H9 (cell line): ENCODE results near the gene HAUS7. TPM values are rescaled to one million over a fixed set of nuclear protein-coding genes. Genes with fewer than 3 reads are reported as not detected.

Source experiments
- DNase-seq: peaks from one replicate; pipeline ENCODE4 v3.0.0-alpha.2; 2017
- H2AFZ ChIP-seq: one replicate; pipeline ENCODE4 v1.6.1; 2013; ENCODE audit warnings: mild to moderate bottlenecking, low read length, control low read depth, moderate library complexity
- H2AK5ac ChIP-seq: 2 replicates; pipeline ENCODE4 v1.6.1; 2013; ENCODE audit warnings: low read length, control low read depth, mixed read lengths; ENCODE audit not compliant: insufficient read length
- H2BK120ac ChIP-seq: one replicate; pipeline ENCODE4 v1.6.1; 2013; ENCODE audit warnings: low read depth, mild to moderate bottlenecking, low read length, control low read depth, inconsistent platforms; ENCODE audit not compliant: poor library complexity, severe bottlenecking
- H2BK12ac ChIP-seq: 2 replicates; pipeline ENCODE4 v1.6.1; 2013; ENCODE audit warnings: low read length, control low read depth, mixed read lengths, low read depth; ENCODE audit not compliant: insufficient read length
- H2BK15ac ChIP-seq: 2 replicates; pipeline ENCODE4 v1.6.1; 2013; ENCODE audit warnings: low read depth, low read length, control low read depth
- H2BK20ac ChIP-seq: one replicate; pipeline ENCODE4 v1.6.1; 2013; ENCODE audit warnings: low read depth, mild to moderate bottlenecking, low read length, control low read depth, inconsistent platforms; ENCODE audit not compliant: poor library complexity, severe bottlenecking
- H2BK5ac ChIP-seq: 2 replicates; pipeline ENCODE4 v1.6.1; 2013; ENCODE audit warnings: low read length, control low read depth, mixed read lengths; ENCODE audit not compliant: insufficient read length
- H3K14ac ChIP-seq: 2 replicates; pipeline ENCODE4 v1.6.1; 2013; ENCODE audit warnings: low read length, control low read depth; ENCODE audit not compliant: insufficient read depth
- H3K18ac ChIP-seq: 2 replicates; pipeline ENCODE4 v1.6.1; 2013; ENCODE audit warnings: low read depth, mild to moderate bottlenecking, mixed read lengths, low read length, control low read depth; ENCODE audit not compliant: insufficient read length
- H3K23ac ChIP-seq: 2 replicates; pipeline ENCODE4 v1.6.1; 2013; ENCODE audit warnings: low read length, control low read depth, mixed read lengths, low read depth; ENCODE audit not compliant: insufficient read length
- H3K23me2 ChIP-seq: 2 replicates; pipeline ENCODE4 v1.6.1; 2013; ENCODE audit warnings: low read depth, mild to moderate bottlenecking, mixed read lengths, low read length, control low read depth; ENCODE audit not compliant: insufficient read length, poor library complexity, severe bottlenecking
- H3K27ac ChIP-seq: 2 replicates; pipeline ENCODE4 v1.5.1; 2013; ENCODE audit warnings: low read length, control low read depth, mixed read lengths, low read depth; ENCODE audit not compliant: insufficient read length
- H3K27me3 ChIP-seq: 2 replicates; pipeline ENCODE4 v1.6.1; 2013; ENCODE audit warnings: low read length, control low read depth, inconsistent platforms; ENCODE audit not compliant: insufficient read depth
- H3K4ac ChIP-seq: 2 replicates; pipeline ENCODE4 v1.6.1; 2013; ENCODE audit warnings: low read depth, mild to moderate bottlenecking, control low read depth, inconsistent platforms, low read length, moderate library complexity
- H3K4me1 ChIP-seq: 2 replicates; pipeline ENCODE4 v1.6.1; 2013; ENCODE audit warnings: low read length, control low read depth, inconsistent platforms; ENCODE audit not compliant: insufficient read depth
- H3K4me2 ChIP-seq: 2 replicates; pipeline ENCODE4 v1.6.1; 2013; ENCODE audit warnings: low read length, control low read depth, mixed read lengths; ENCODE audit not compliant: insufficient read length, insufficient read depth
- H3K56ac ChIP-seq: 2 replicates; pipeline ENCODE4 v1.6.1; 2013; ENCODE audit warnings: low read depth, mild to moderate bottlenecking, mixed read lengths, low read length, control low read depth; ENCODE audit not compliant: insufficient read length
- H3K79me1 ChIP-seq: 2 replicates; pipeline ENCODE4 v1.6.1; 2013; ENCODE audit warnings: low read depth, mild to moderate bottlenecking, moderate library complexity, low read length, control low read depth, inconsistent platforms; ENCODE audit not compliant: insufficient read depth, poor library complexity, severe bottlenecking
- H3K79me2 ChIP-seq: 2 replicates; pipeline ENCODE4 v1.6.1; 2013; ENCODE audit warnings: low read length, control low read depth, inconsistent platforms; ENCODE audit not compliant: insufficient read depth
- H3K9ac ChIP-seq: 2 replicates; pipeline ENCODE4 v1.6.1; 2013; ENCODE audit warnings: low read length, control low read depth, mixed read lengths; ENCODE audit not compliant: insufficient read length; ENCODE audit errors: extremely low read depth
- H3K9me3 ChIP-seq: one replicate; pipeline ENCODE4 v1.6.1; 2013; ENCODE audit warnings: low read depth, low read length, inconsistent platforms; ENCODE audit not compliant: control insufficient read depth
- H3T11ph ChIP-seq: one replicate; pipeline ENCODE4 v1.6.1; 2013; ENCODE audit warnings: mild to moderate bottlenecking, low read length, control low read depth, inconsistent platforms
- H4K20me1 ChIP-seq: one replicate; pipeline ENCODE4 v1.6.1; 2013; ENCODE audit not compliant: control insufficient read depth, insufficient read length, insufficient read depth
- H4K5ac ChIP-seq: 2 replicates; pipeline ENCODE4 v1.6.1; 2013; ENCODE audit warnings: low read depth, mild to moderate bottlenecking, mixed read lengths, low read length, control low read depth; ENCODE audit not compliant: insufficient read length
- H4K8ac ChIP-seq: replicated peaks from 2 replicates; pipeline ENCODE4 v1.6.1; 2013; ENCODE audit warnings: low read length, control low read depth, mixed read lengths, low read depth; ENCODE audit not compliant: insufficient read length
- H4K91ac ChIP-seq: 2 replicates; pipeline ENCODE4 v1.6.1; 2013; ENCODE audit warnings: low read depth, mild to moderate bottlenecking, moderate library complexity, mixed read lengths, low read length, control low read depth; ENCODE audit not compliant: insufficient read length
- H3K27ac Mint-ChIP-seq, 3 experiments: 2 replicates in 2 of 3; 3 replicates in 1 of 3; pipeline ENCODE4 v1.8.0; 2020 to 2021; ENCODE audit warnings: mixed read lengths in 3 of 3, mild to moderate bottlenecking in 1 of 3, moderate library complexity in 1 of 3
- H3K27me3 Mint-ChIP-seq: 2 replicates; pipeline ENCODE4 v1.8.0; 2021; ENCODE audit warnings: low read depth, mild to moderate bottlenecking, moderate library complexity, mixed read lengths
- H3K36me3 Mint-ChIP-seq, 3 experiments: 2 replicates in 2 of 3; 3 replicates in 1 of 3; pipeline ENCODE4 v1.8.0; 2020 to 2021; ENCODE audit warnings: low read depth in 3 of 3, mixed read lengths in 3 of 3; ENCODE audit not compliant: insufficient read depth in 1 of 3
- H3K4me1 Mint-ChIP-seq, 2 experiments: 2 replicates each; pipeline ENCODE4 v1.8.0; 2020; ENCODE audit warnings: mixed read lengths in 2 of 2
- H3K4me3 Mint-ChIP-seq, 2 experiments: 2 replicates in 1 of 2; 3 replicates in 1 of 2; pipeline ENCODE4 v1.8.0; 2020 to 2021; ENCODE audit warnings: mild to moderate bottlenecking in 2 of 2, mixed read lengths in 2 of 2, moderate library complexity in 1 of 2
- H3K9me3 Mint-ChIP-seq, 2 experiments: 2 replicates in 1 of 2; 3 replicates in 1 of 2; pipeline ENCODE4 v1.8.0; 2020; ENCODE audit warnings: mild to moderate bottlenecking in 2 of 2, mixed read lengths in 2 of 2, moderate library complexity in 1 of 2
- WGBS: extraction: QIAGEN DNeasy Blood & Tissue Kit; methylation state at CpG from one replicate; pipeline ENCODE4 v1.1.7; 2013; ENCODE audit warnings: missing lambda C conversion rate, low lambda C conversion rate, mixed read lengths; ENCODE audit not compliant: insufficient read length; ENCODE audit errors: extremely low coverage; 5-methylcytosine and 5-hydroxymethylcytosine counted together
- total RNA-seq: library from RNA; stranded (reverse); gene quantifications from 2 replicates; pipeline ENCODE4 v1.2.1, GENCODE V29; 2021
- TF ChIP-seq, protein P1 (sequence below): fragments of 200-600 bp; sonication (generic); conservative IDR thresholded peaks from 3 replicates; pipeline ENCODE4 v1.8.0; 2021; ENCODE audit warnings: antibody characterized with exemption, mild to moderate bottlenecking

The HAUS7 gene
- total RNA-seq, 1 experiment from 2014 or later = 45.3 TPM

DNA sequence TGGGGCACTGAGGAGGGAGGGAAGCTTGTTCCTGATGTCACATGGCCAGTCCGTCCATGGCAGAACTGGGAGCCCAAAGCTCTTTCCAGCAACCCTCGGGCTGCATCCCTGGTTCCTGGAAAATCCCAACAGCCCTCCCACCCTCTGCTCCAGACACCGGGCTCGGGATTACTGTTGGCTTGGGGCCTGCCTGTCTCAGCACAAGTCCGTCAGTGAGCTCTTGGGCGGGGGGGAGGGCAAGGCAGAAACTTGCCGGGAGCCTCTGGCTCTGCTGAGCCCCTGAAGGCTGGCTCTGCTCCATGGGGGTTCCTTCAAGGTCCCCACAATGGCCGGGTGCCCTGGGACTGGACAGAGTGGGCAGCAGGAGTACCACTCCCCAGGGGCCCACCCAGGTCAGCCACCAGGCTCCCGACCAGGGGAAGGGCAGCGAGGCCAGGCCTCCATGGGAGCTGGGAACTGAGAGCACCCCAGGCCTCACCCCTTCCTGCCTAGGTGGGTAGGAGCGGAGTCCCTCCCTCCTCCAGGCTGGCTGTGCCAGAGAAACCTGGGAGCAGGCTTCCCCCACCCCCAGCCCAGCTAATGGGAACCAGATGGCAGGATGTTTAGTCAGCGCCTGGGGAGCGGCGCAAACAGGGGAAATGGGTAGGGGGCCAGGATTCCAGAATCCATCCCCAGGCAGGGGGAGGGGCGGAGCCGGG is 6.4 kb upstream of the HAUS7 start:
- Mint-ChIP-seq H3K4me1 (peaks cover 2% of the 10 kb centered on the region in 2 experiments; a peak in 3 of 4 replicates), H3K36me3 (peaks cover 0 to 5% (median 3%) of the 10 kb centered on the region in 3 experiments; a peak in 3 of 7 replicates), H3K9me3 (peaks cover 35 to 57% of the 10 kb centered on the region in 2 experiments), H3K27ac (no peak overlapping the region), H3K27me3 (peaks cover 34% of the 10 kb centered on the region), H3K4me3 (no peak overlapping the region)
- no peak overlapping the region for H3K4ac ChIP-seq
- no peaks in the 10 kb centered on the region for H3K79me1 ChIP-seq
- no peaks in the 10 kb centered on the region for H3K23me2 ChIP-seq
- no peak overlapping the region for H2BK15ac ChIP-seq
- no peak overlapping the region for H2BK5ac ChIP-seq
- H3K18ac ChIP-seq = no peak overlapping the region
- peaks cover 3% of the 10 kb centered on the region for H3K27me3 ChIP-seq
- no CpG with 5 or more reads among the region's 16 CpGs for WGBS
- no peak overlapping the region for H4K8ac ChIP-seq
- H2BK20ac ChIP-seq = no peak overlapping the region
- no peak overlapping the region for H3K27ac ChIP-seq
- H3K4me2 ChIP-seq = no peak overlapping the region
- no peaks in the 10 kb centered on the region for H3K79me2 ChIP-seq
- no peak overlapping the region for H3K23ac ChIP-seq
- H3K9ac ChIP-seq = no peak overlapping the region
- no peak overlapping the region for H4K91ac ChIP-seq
- DNase-seq = peak; percentile 49
- H3K56ac ChIP-seq = no peak overlapping the region
- no peak overlapping the region for H4K5ac ChIP-seq
- H4K20me1 ChIP-seq = no peaks in the 10 kb centered on the region
- H2BK12ac ChIP-seq = no peak overlapping the region
- H3K4me1 ChIP-seq = no peaks in the 10 kb centered on the region; the same call in 1 of the 2 replicates
- no peak overlapping the region for H2BK120ac ChIP-seq
- no peak overlapping the region for H3T11ph ChIP-seq
- H2AFZ ChIP-seq = no peak overlapping the region
- H2AK5ac ChIP-seq = no peak overlapping the region
- TF ChIP-seq, protein P1, sequence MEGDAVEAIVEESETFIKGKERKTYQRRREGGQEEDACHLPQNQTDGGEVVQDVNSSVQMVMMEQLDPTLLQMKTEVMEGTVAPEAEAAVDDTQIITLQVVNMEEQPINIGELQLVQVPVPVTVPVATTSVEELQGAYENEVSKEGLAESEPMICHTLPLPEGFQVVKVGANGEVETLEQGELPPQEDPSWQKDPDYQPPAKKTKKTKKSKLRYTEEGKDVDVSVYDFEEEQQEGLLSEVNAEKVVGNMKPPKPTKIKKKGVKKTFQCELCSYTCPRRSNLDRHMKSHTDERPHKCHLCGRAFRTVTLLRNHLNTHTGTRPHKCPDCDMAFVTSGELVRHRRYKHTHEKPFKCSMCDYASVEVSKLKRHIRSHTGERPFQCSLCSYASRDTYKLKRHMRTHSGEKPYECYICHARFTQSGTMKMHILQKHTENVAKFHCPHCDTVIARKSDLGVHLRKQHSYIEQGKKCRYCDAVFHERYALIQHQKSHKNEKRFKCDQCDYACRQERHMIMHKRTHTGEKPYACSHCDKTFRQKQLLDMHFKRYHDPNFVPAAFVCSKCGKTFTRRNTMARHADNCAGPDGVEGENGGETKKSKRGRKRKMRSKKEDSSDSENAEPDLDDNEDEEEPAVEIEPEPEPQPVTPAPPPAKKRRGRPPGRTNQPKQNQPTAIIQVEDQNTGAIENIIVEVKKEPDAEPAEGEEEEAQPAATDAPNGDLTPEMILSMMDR = no peak
- peaks cover 21% of the 10 kb centered on the region for H3K9me3 ChIP-seq
- no peak overlapping the region for H3K14ac ChIP-seq
